ENCODE data around the gene PACSIN2. TPM values are rescaled to one million over a fixed set of nuclear protein-coding genes. Genes with fewer than 3 reads are reported as not detected.
"Not testable (repeated sequence)": the region's sequence is repeated elsewhere in the genome, so short reads cannot be mapped to it uniquely, and the experiment has no call there.

Gene PACSIN2
- total and polyA plus RNA-seq, 2 experiments from 2014 or later = 36.0 to 43.7 TPM

GRCh38 chr22:42927966-42928365 is 87.0 kb downstream of the PACSIN2 start:
- no peaks in the 10 kb centered on the region for H4K20me1 ChIP-seq (ENCODE audit: insufficient read depth)
- WGBS, 2 experiments (ENCODE audit: low coverage in 1 of 2, low lambda C conversion rate in 2 of 2, missing lambda C conversion rate in 2 of 2) = 97 to 99% methylated on average over 6 of the region's 6 CpGs
- H3K9me3 ChIP-seq (ENCODE audit: low read depth) = no peaks in the 10 kb centered on the region
- TF ChIP-seq EZH2phosphoT487 (IDR thresholded peaks at IDR 0.05; ENCODE audit: insufficient read depth, low read depth) (no peak), EZH2 (IDR thresholded peaks at IDR 0.05; ENCODE audit: insufficient read depth, poor library complexity, severe bottlenecking) (no peak)
- H3K4me2 ChIP-seq (ENCODE audit: unreplicated experiment) = no peak overlapping the region
- H2AFZ ChIP-seq = no peak overlapping the region
- no peak overlapping the region for H3K27ac ChIP-seq
- H3K36me3 ChIP-seq (ENCODE audit: low read depth) = no peaks in the 10 kb centered on the region
- H3K27me3 ChIP-seq (replicated peaks; ENCODE audit: insufficient read depth) = no peaks in the 10 kb centered on the region
- H3K9me2 ChIP-seq (ENCODE audit: insufficient read depth) = no peaks in the 10 kb centered on the region
- peaks cover 48% of the 10 kb centered on the region for H3F3A ChIP-seq (ENCODE audit: insufficient read depth)
- H3K4me3 ChIP-seq = no peak overlapping the region
- in situ Hi-C loops (cut with MboI) = no loop called here
- H3K9ac ChIP-seq = no peak overlapping the region
- H3K4me1 ChIP-seq (ENCODE audit: insufficient read depth) = peaks cover 51% of the 10 kb centered on the region
- peaks cover 99% of the 10 kb centered on the region for H3K79me2 ChIP-seq (ENCODE audit: insufficient read depth)
- no peak for DNase-seq

GRCh38 chr22:42926768-42927167 is 88.2 kb downstream of the PACSIN2 start:
- no peak for DNase-seq
- H3K4me2 ChIP-seq (ENCODE audit: unreplicated experiment) = no peak overlapping the region
- TF ChIP-seq EZH2 (IDR thresholded peaks at IDR 0.05; ENCODE audit: insufficient read depth, poor library complexity, severe bottlenecking) = no peak
- no peak for TF ChIP-seq EZH2phosphoT487 (IDR thresholded peaks at IDR 0.05; ENCODE audit: insufficient read depth, low read depth)

GRCh38 chr22:42926104-42926503 is 88.8 kb downstream of the PACSIN2 start:
- TF ChIP-seq EZH2 (IDR thresholded peaks at IDR 0.05; ENCODE audit: insufficient read depth, poor library complexity, severe bottlenecking) = no peak
- no peaks in the 10 kb centered on the region for H4K20me1 ChIP-seq (ENCODE audit: insufficient read depth)
- peak; percentile 19 for DNase-seq

More at GRCh38 chr22:42926768-42927167, 88.2 kb downstream of the PACSIN2 start:
- in situ Hi-C loops (cut with MboI) = no loop called here
- Histone ChIP-seq H3K36me3 (ENCODE audit: low read depth) (no peaks in the 10 kb centered on the region), H3F3A (ENCODE audit: insufficient read depth) (peaks cover 43% of the 10 kb centered on the region), H3K9me3 (ENCODE audit: low read depth) (no peaks in the 10 kb centered on the region), H4K20me1 (ENCODE audit: insufficient read depth) (no peaks in the 10 kb centered on the region), H2AFZ (no peak overlapping the region), H3K27ac (no peak overlapping the region), H3K9ac (no peak overlapping the region), H3K4me1 (ENCODE audit: insufficient read depth) (peaks cover 51% of the 10 kb centered on the region), H3K27me3 (replicated peaks; ENCODE audit: insufficient read depth) (no peaks in the 10 kb centered on the region), H3K79me2 (ENCODE audit: insufficient read depth) (peaks cover 99% of the 10 kb centered on the region), H3K9me2 (ENCODE audit: insufficient read depth) (no peaks in the 10 kb centered on the region), H3K4me3 (no peak overlapping the region)
- WGBS, 2 experiments (ENCODE audit: low coverage in 1 of 2, low lambda C conversion rate in 2 of 2, missing lambda C conversion rate in 2 of 2) = 78 to 79% methylated on average over 5 of the region's 5 CpGs

GRCh38 chr22:42925598-42925997 is 89.4 kb downstream of the PACSIN2 start:
- Histone ChIP-seq H4K20me1 (ENCODE audit: insufficient read depth) (no peaks in the 10 kb centered on the region), H2AFZ (no peak overlapping the region), H3K4me2 (ENCODE audit: unreplicated experiment) (no peak overlapping the region), H3K4me3 (no peak overlapping the region), H3K9me2 (ENCODE audit: insufficient read depth) (no peaks in the 10 kb centered on the region), H3K9me3 (ENCODE audit: low read depth) (no peaks in the 10 kb centered on the region), H3K79me2 (ENCODE audit: insufficient read depth) (peaks cover 100% of the 10 kb centered on the region), H3K27me3 (replicated peaks; ENCODE audit: insufficient read depth) (no peaks in the 10 kb centered on the region), H3F3A (ENCODE audit: insufficient read depth) (peaks cover 33% of the 10 kb centered on the region), H3K27ac (no peak overlapping the region), H3K9ac (no peak overlapping the region), H3K36me3 (ENCODE audit: low read depth) (no peaks in the 10 kb centered on the region), H3K4me1 (ENCODE audit: insufficient read depth) (peaks cover 52% of the 10 kb centered on the region)
- WGBS, 2 experiments (ENCODE audit: low coverage in 1 of 2, low lambda C conversion rate in 2 of 2, missing lambda C conversion rate in 2 of 2) = 82 to 83% methylated on average over 6 of the region's 6 CpGs
- no peak for TF ChIP-seq EZH2phosphoT487 (IDR thresholded peaks at IDR 0.05; ENCODE audit: insufficient read depth, low read depth)
- TF ChIP-seq EZH2 (IDR thresholded peaks at IDR 0.05; ENCODE audit: insufficient read depth, poor library complexity, severe bottlenecking) = no peak
- in situ Hi-C loops (cut with MboI) = no loop called here
- no peak for DNase-seq

More at GRCh38 chr22:42926104-42926503, 88.8 kb downstream of the PACSIN2 start:
- no peak overlapping the region for H3K4me2 ChIP-seq (ENCODE audit: unreplicated experiment)
- H3K9me3 ChIP-seq (ENCODE audit: low read depth) = no peaks in the 10 kb centered on the region
- WGBS, 2 experiments (ENCODE audit: low coverage in 1 of 2, low lambda C conversion rate in 2 of 2, missing lambda C conversion rate in 2 of 2) = 64 to 65% methylated on average over 4 of the region's 4 CpGs
- peaks cover 52% of the 10 kb centered on the region for H3K4me1 ChIP-seq (ENCODE audit: insufficient read depth)
- H3K9me2 ChIP-seq (ENCODE audit: insufficient read depth) = no peaks in the 10 kb centered on the region
- H3K79me2 ChIP-seq (ENCODE audit: insufficient read depth) = peaks cover 100% of the 10 kb centered on the region
- in situ Hi-C loops (cut with MboI) = no loop called here
- peaks cover 38% of the 10 kb centered on the region for H3F3A ChIP-seq (ENCODE audit: insufficient read depth)
- no peak overlapping the region for H3K9ac ChIP-seq
- H3K4me3 ChIP-seq = no peak overlapping the region
- H3K36me3 ChIP-seq (ENCODE audit: low read depth) = no peaks in the 10 kb centered on the region
- no peaks in the 10 kb centered on the region for H3K27me3 ChIP-seq (replicated peaks; ENCODE audit: insufficient read depth)
- H2AFZ ChIP-seq = no peak overlapping the region
- H3K27ac ChIP-seq = no peak overlapping the region

- H2AFZ ChIP-seq; H3K9me3 ChIP-seq (ENCODE audit: low read depth); in situ Hi-C loops (cut with MboI); H3K9me2 ChIP-seq (ENCODE audit: insufficient read depth); H3K36me3 ChIP-seq (ENCODE audit: low read depth); H3K9ac ChIP-seq; H4K20me1 ChIP-seq (ENCODE audit: insufficient read depth); H3K4me3 ChIP-seq; H3K4me2 ChIP-seq (ENCODE audit: unreplicated experiment); H3K27me3 ChIP-seq (replicated peaks; ENCODE audit: insufficient read depth); H3K27ac ChIP-seq; DNase-seq: not testable (repeated sequence)
- Histone ChIP-seq H3F3A (ENCODE audit: insufficient read depth) (peaks cover 31% of the 10 kb centered on the region), H3K79me2 (ENCODE audit: insufficient read depth) (peaks cover 97% of the 10 kb centered on the region), H3K4me1 (ENCODE audit: insufficient read depth) (peaks cover 52% of the 10 kb centered on the region)
- 95 to 97% methylated on average over 10 of the region's 10 CpGs for WGBS, 2 experiments (ENCODE audit: low coverage in 1 of 2, low lambda C conversion rate in 2 of 2, missing lambda C conversion rate in 2 of 2)
Measured at GRCh38 chr22:42925031-42925430, 89.9 kb downstream of the PACSIN2 start.

Measured in GM23248 (cell line).